Measurements from ENCODE around the gene NYAP2. TPM values are rescaled to one million over a fixed set of nuclear protein-coding genes. Genes with fewer than 3 reads are reported as not detected.

Gene NYAP2
- total RNA-seq, 4 donors from 2014 or later: 0.13 to 0.47 TPM; not detected in 2

- ATAC-seq: no peak
- no peak for TF ChIP-seq POLR2A (IDR thresholded peaks at IDR 0.05)
- TF ChIP-seq POLR2AphosphoS5 (IDR thresholded peaks at IDR 0.05): no peak
- no peak for TF ChIP-seq EP300 (IDR thresholded peaks at IDR 0.05)
- TF ChIP-seq, protein P1, sequence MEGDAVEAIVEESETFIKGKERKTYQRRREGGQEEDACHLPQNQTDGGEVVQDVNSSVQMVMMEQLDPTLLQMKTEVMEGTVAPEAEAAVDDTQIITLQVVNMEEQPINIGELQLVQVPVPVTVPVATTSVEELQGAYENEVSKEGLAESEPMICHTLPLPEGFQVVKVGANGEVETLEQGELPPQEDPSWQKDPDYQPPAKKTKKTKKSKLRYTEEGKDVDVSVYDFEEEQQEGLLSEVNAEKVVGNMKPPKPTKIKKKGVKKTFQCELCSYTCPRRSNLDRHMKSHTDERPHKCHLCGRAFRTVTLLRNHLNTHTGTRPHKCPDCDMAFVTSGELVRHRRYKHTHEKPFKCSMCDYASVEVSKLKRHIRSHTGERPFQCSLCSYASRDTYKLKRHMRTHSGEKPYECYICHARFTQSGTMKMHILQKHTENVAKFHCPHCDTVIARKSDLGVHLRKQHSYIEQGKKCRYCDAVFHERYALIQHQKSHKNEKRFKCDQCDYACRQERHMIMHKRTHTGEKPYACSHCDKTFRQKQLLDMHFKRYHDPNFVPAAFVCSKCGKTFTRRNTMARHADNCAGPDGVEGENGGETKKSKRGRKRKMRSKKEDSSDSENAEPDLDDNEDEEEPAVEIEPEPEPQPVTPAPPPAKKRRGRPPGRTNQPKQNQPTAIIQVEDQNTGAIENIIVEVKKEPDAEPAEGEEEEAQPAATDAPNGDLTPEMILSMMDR (IDR thresholded peaks at IDR 0.05): no peak
- H3K9me3 ChIP-seq: no peaks in the 10 kb centered on the region
- H3K4me1 ChIP-seq: no peaks in the 10 kb centered on the region
- H3K27ac ChIP-seq: no peak overlapping the region
- no peak overlapping the region for H3K4me3 ChIP-seq
- peaks cover 5% of the 10 kb centered on the region for H3K27me3 ChIP-seq
- H3K36me3 ChIP-seq: no peaks in the 10 kb centered on the region
- 66 to 87% methylated on average over 3 to 4 of the region's 4 CpGs for WGBS, 2 donors (ENCODE audit: low coverage in 1 of 2)
These were observed 231.5 kb downstream of the NYAP2 start for GRCh38 chr2:225630824-225631533.

GRCh38 chr2:225632351-225632750, 232.8 kb downstream of the NYAP2 start:
- H3K4me1 ChIP-seq: no peaks in the 10 kb centered on the region
- H3K4me3 ChIP-seq: no peak overlapping the region
- H3K9me3 ChIP-seq: no peaks in the 10 kb centered on the region
- no peak overlapping the region for H3K27ac ChIP-seq
- H3K36me3 ChIP-seq: no peaks in the 10 kb centered on the region
- no peak for TF ChIP-seq POLR2AphosphoS5 (IDR thresholded peaks at IDR 0.05)
- TF ChIP-seq, protein P1 (IDR thresholded peaks at IDR 0.05): no peak
- TF ChIP-seq EP300 (IDR thresholded peaks at IDR 0.05): no peak
- no peak for TF ChIP-seq POLR2A (IDR thresholded peaks at IDR 0.05)
- WGBS, 2 donors (ENCODE audit: low coverage in 1 of 2): 82 to 83% methylated on average over 3 of the region's 3 CpGs
- peaks cover 5% of the 10 kb centered on the region for H3K27me3 ChIP-seq
- no peak for ATAC-seq

- Histone ChIP-seq H3K27ac (no peak overlapping the region), H3K9me3 (no peaks in the 10 kb centered on the region), H3K36me3 (no peaks in the 10 kb centered on the region), H3K4me3 (no peak overlapping the region), H3K4me1 (no peaks in the 10 kb centered on the region), H3K27me3 (peaks cover 5% of the 10 kb centered on the region)
- ATAC-seq: no peak
- 83 to 100% methylated on average over 1 of the region's 1 CpG for WGBS, 2 donors (ENCODE audit: low coverage in 1 of 2)
- TF ChIP-seq, protein P1 (IDR thresholded peaks at IDR 0.05): no peak
- TF ChIP-seq EP300 (IDR thresholded peaks at IDR 0.05): no peak
- TF ChIP-seq POLR2AphosphoS5 (IDR thresholded peaks at IDR 0.05): no peak
- no peak for TF ChIP-seq POLR2A (IDR thresholded peaks at IDR 0.05)
These were observed 237.0 kb downstream of the NYAP2 start for GRCh38 chr2:225636558-225636957.

- H3K36me3 ChIP-seq: no peaks in the 10 kb centered on the region
- no peaks in the 10 kb centered on the region for H3K9me3 ChIP-seq
- TF ChIP-seq, protein P1 (IDR thresholded peaks at IDR 0.05): no peak
- no peak for TF ChIP-seq POLR2A (IDR thresholded peaks at IDR 0.05)
- TF ChIP-seq EP300 (IDR thresholded peaks at IDR 0.05): no peak
- no peak for TF ChIP-seq POLR2AphosphoS5 (IDR thresholded peaks at IDR 0.05)
- ATAC-seq: no peak
- no peaks in the 10 kb centered on the region for H3K4me1 ChIP-seq
- H3K27ac ChIP-seq: no peak overlapping the region
- WGBS, 2 donors (ENCODE audit: low coverage in 1 of 2): 50 to 58% methylated on average over 6 to 7 of the region's 7 CpGs
- no peak overlapping the region for H3K4me3 ChIP-seq
- peaks cover 5% of the 10 kb centered on the region for H3K27me3 ChIP-seq
These were observed 237.7 kb downstream of the NYAP2 start for GRCh38 chr2:225637259-225637658.

DNA sequence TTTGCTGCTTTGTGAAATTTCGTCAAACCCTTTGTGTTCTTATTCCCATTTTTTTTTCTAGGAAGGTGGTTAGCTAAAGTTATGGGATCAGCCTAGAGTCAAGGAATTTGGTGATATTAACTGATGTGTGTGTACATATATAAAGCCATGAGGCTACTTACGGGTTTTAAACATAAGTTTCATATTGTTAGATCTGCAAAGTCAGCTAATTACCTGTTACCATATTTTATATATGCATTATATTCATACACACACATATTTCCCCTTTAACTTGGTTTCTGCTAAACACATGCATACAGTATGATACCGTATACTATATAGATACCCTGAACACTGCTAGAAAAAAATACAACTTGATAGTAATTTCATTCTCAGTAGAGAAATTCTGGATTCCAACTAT, 241.0 kb downstream of the NYAP2 start:
- no peaks in the 10 kb centered on the region for H3K4me1 ChIP-seq
- H3K27ac ChIP-seq: no peak overlapping the region
- no peaks in the 10 kb centered on the region for H3K9me3 ChIP-seq
- no peak for ATAC-seq
- no peaks in the 10 kb centered on the region for H3K27me3 ChIP-seq
- TF ChIP-seq EP300 (IDR thresholded peaks at IDR 0.05) (no peak), POLR2AphosphoS5 (IDR thresholded peaks at IDR 0.05) (no peak), POLR2A (IDR thresholded peaks at IDR 0.05) (no peak)
- TF ChIP-seq, protein P1 (IDR thresholded peaks at IDR 0.05): no peak
- H3K36me3 ChIP-seq: no peaks in the 10 kb centered on the region
- H3K4me3 ChIP-seq: no peak overlapping the region
- 70 to 84% methylated on average over 3 of the region's 3 CpGs for WGBS, 2 donors (ENCODE audit: low coverage in 1 of 2)

Data from gastroesophageal sphincter (tissue), 4 donors.